A673 (cell line): ENCODE results near the gene ZNF789. TPM values are rescaled to one million over a fixed set of nuclear protein-coding genes. Genes with fewer than 3 reads are reported as not detected.

Experiments
- BruUV-seq: library from RNA; stranded (reverse); fragments of 400-500 nt; replicated peaks from 2 replicates; lab custom pipeline; 2021; lab: Mats Ljungman, UMichigan
- CTCF ChIA-PET: fragments of 300-600 bp; sonication (Branson Sonifier 250); formaldehyde crosslinking; loops from one replicate; lab custom pipeline; 2022; ENCODE audit warnings: antibody characterized with exemption; lab: Charles Lee
- POLR2A ChIA-PET: fragments of 300-600 bp; sonication (Branson Sonifier 250); formaldehyde crosslinking; loops from one replicate; lab custom pipeline; 2022; ENCODE audit warnings: antibody characterized with exemption; ENCODE audit not compliant: low non-redundant PET; lab: Charles Lee
- DNase-seq: peaks from one replicate; pipeline ENCODE4 v3.0.0-alpha.2; 2015; ENCODE audit warnings: low spot score
- H3K27ac ChIP-seq: fragments of 200-600 bp; sonication (generic); 2 replicates; pipeline ENCODE4 v1.5.1; 2016; ENCODE audit warnings: mixed run types, low read depth, mild to moderate bottlenecking, mixed read lengths, antibody characterized with exemption, low read length; ENCODE audit not compliant: poor library complexity, severe bottlenecking
- H3K27me3 ChIP-seq: fragments of 200-600 bp; sonication (generic); replicated peaks from 2 replicates; pipeline ENCODE4 v1.6.1; 2017; ENCODE audit warnings: mixed run types, low read depth, mild to moderate bottlenecking, mixed read lengths, antibody characterized with exemption, low read length; ENCODE audit not compliant: insufficient read depth, poor library complexity
- H3K36me3 ChIP-seq: fragments of 200-600 bp; sonication (generic); 2 replicates; pipeline ENCODE4 v1.6.1; 2016; ENCODE audit warnings: mixed run types, mild to moderate bottlenecking, mixed read lengths, antibody characterized with exemption, low read length; ENCODE audit not compliant: insufficient read depth, poor library complexity, severe bottlenecking
- H3K4me1 ChIP-seq: fragments of 200-600 bp; sonication (generic); 2 replicates; pipeline ENCODE4 v1.6.1; 2017; ENCODE audit warnings: mixed run types, mild to moderate bottlenecking, mixed read lengths, antibody characterized with exemption, low read length; ENCODE audit not compliant: insufficient read depth, poor library complexity, severe bottlenecking
- H3K4me3 ChIP-seq: fragments of 200-600 bp; sonication (generic); 2 replicates; pipeline ENCODE4 v1.5.1; 2016; ENCODE audit warnings: low read depth, mixed run types, mild to moderate bottlenecking, mixed read lengths, low read length; ENCODE audit not compliant: poor library complexity, severe bottlenecking
- H3K9me3 ChIP-seq: fragments of 200-600 bp; sonication (generic); 2 replicates; pipeline ENCODE4 v1.6.1; 2016; ENCODE audit warnings: mixed run types, low read depth, mild to moderate bottlenecking, mixed read lengths, antibody characterized with exemption, low read length; ENCODE audit not compliant: poor library complexity, severe bottlenecking
- EZH2 ChIP-seq: fragments of 200-600 bp; sonication (generic); IDR thresholded peaks from 2 replicates; pipeline ENCODE4 v1.6.1; 2017; ENCODE audit warnings: borderline replicate concordance, low read depth, mild to moderate bottlenecking, mixed read lengths, antibody characterized with exemption, low read length; ENCODE audit not compliant: poor library complexity, severe bottlenecking
- intact Hi-C: fragments of 100-400 bp; cut with micrococcal nuclease; formaldehyde crosslinking; loops from one replicate; pipeline ENCODE4 v1.10.0; 2022; ENCODE audit not compliant: unreplicated experiment
- total RNA-seq: library from RNA; stranded (reverse); gene quantifications from 2 replicates; pipeline ENCODE4 v1.2.3, GENCODE V29; 2021
- TF ChIP-seq, protein P1 (sequence below): fragments of 300-800, 200-600 bp; sonication (generic); conservative IDR thresholded peaks from 2 replicates; pipeline ENCODE4 v1.5.1; 2017; ENCODE audit warnings: low read depth, mild to moderate bottlenecking, antibody characterized with exemption, low read length, moderate library complexity, mixed read lengths

The ZNF789 gene
- total RNA-seq, 1 experiment from 2014 or later = 17.0 TPM

DNA sequence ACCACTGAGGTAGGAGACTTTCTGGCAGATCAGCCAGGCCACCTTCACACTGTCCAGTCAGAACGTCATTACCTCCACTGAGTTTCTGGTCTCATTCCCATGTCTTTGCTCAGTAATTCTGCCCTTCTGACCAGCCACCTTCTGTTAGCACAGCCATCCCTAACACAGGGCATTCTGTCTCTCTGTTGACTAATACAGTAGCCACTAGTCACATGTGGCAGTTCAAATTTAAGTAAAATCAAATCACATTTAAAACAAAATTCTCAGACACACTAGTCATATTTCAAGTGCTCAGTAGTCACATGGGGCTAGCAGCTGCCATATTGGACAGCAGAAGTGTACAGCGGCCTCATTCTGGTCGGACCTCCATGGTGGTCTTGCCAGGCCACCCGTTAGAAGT, 26.6 kb upstream of the ZNF789 start:
- intact Hi-C loops = no loop called here
- ChIA-PET POLR2A (no interaction called here), CTCF (no interaction called here)
- peaks cover 71% of the 10 kb centered on the region for H3K36me3 ChIP-seq
- no peak for DNase-seq
- H3K4me1 ChIP-seq = no peaks in the 10 kb centered on the region
- no peak overlapping the region for H3K27ac ChIP-seq
- no peaks in the 10 kb centered on the region for H3K9me3 ChIP-seq
- BruUV-seq = no TSS peak
- TF ChIP-seq, protein P1, sequence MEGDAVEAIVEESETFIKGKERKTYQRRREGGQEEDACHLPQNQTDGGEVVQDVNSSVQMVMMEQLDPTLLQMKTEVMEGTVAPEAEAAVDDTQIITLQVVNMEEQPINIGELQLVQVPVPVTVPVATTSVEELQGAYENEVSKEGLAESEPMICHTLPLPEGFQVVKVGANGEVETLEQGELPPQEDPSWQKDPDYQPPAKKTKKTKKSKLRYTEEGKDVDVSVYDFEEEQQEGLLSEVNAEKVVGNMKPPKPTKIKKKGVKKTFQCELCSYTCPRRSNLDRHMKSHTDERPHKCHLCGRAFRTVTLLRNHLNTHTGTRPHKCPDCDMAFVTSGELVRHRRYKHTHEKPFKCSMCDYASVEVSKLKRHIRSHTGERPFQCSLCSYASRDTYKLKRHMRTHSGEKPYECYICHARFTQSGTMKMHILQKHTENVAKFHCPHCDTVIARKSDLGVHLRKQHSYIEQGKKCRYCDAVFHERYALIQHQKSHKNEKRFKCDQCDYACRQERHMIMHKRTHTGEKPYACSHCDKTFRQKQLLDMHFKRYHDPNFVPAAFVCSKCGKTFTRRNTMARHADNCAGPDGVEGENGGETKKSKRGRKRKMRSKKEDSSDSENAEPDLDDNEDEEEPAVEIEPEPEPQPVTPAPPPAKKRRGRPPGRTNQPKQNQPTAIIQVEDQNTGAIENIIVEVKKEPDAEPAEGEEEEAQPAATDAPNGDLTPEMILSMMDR = no peak
- no peak for TF ChIP-seq EZH2
- H3K4me3 ChIP-seq = no peak overlapping the region
- no peaks in the 10 kb centered on the region for H3K27me3 ChIP-seq

DNA sequence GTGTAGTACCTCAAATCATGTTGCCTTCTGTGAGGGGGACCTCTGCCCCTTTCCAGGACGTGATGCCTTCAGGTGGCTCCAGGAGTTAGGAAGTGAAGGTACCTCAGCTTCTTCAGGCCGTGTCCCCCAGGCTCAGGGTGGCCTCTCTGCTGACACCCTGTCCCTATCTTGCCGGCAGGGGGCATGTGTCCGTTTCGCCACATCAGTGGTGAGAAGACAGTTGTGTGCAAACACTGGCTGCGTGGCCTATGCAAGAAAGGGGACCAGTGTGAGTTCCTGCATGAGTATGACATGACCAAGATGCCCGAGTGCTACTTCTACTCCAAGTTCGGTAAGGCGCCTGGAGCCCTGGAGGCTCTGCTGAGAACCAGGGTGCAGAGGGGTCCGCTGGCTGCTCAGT, 24.7 kb upstream of the ZNF789 start:
- DNase-seq = no peak
- no peak overlapping the region for H3K27ac ChIP-seq
- no peaks in the 10 kb centered on the region for H3K9me3 ChIP-seq
- intact Hi-C loops = no loop called here
- BruUV-seq = no TSS peak
- no peaks in the 10 kb centered on the region for H3K4me1 ChIP-seq
- ChIA-PET POLR2A (no interaction called here), CTCF (no interaction called here)
- H3K27me3 ChIP-seq = no peaks in the 10 kb centered on the region
- H3K4me3 ChIP-seq = no peak overlapping the region
- H3K36me3 ChIP-seq = peaks cover 80% of the 10 kb centered on the region
- TF ChIP-seq, protein P1 = no peak
- TF ChIP-seq EZH2 = no peak

DNA sequence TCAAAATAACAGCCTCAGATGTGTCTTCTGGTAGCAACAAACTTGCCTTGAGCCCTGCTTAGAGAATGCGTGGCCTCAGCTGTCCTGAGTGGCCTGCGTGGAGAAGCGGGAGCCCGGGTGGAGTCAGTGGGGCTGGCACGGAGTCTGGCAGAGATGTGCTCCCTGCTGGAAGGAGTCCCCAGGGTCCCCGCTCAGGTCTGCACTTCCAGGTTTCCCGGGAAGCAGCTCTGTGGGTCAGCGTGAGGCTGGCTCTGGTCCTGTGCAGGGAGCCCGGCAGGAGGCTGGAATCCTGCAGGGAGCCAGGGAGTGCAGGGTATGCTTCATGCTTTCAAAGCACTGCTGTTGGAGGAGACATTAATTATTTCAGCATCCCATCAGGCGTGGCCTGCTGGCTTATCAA, 23.8 kb upstream of the ZNF789 start:
- POLR2A ChIA-PET = no interaction called here
- Histone ChIP-seq H3K4me1 (no peaks in the 10 kb centered on the region), H3K4me3 (no peak overlapping the region), H3K27ac (no peak overlapping the region), H3K9me3 (no peaks in the 10 kb centered on the region), H3K27me3 (no peaks in the 10 kb centered on the region), H3K36me3 (peaks cover 78% of the 10 kb centered on the region)
- CTCF ChIA-PET = no interaction called here
- no TSS peak for BruUV-seq
- intact Hi-C loops = no loop called here
- no peak for DNase-seq
- TF ChIP-seq EZH2 = no peak
- TF ChIP-seq, protein P1 = no peak
